Measurements from ENCODE around the gene FN3K. TPM values are rescaled to one million over a fixed set of nuclear protein-coding genes. Genes with fewer than 3 reads are reported as not detected.

The FN3K gene
- total and polyA plus RNA-seq, 2 of the 13 experiments (the other 11 are each of a cell fraction or from before 2014, with no cell fraction given) = 3.5 to 12.2 TPM

- TF ChIP-seq ZNF800 (CRISPR knock-in tag; IDR thresholded peaks at IDR 0.05) (no peak), ZNF414 (CRISPR knock-in tag; IDR thresholded peaks at IDR 0.05) (no peak)
Observed at GRCh38 chr17:82789806-82790205, 54.4 kb downstream of the FN3K start (continued).

GRCh38 chr17:82790391-82790790 lies 55.0 kb downstream of the FN3K start:
- H3K27ac ChIP-seq (ENCODE audit: extremely low read length, insufficient read depth, low read length) = no peak overlapping the region
- in situ Hi-C loops (cut with HindIII; ENCODE audit: extremely low pct_ligation_motif_present, low pct_unique_long_range_greater_than_20kb) = no loop called here
- CTCF ChIA-PET (ENCODE audit: low intra/inter-chr PET ratio, low total read pairs) = no interaction called here

More at GRCh38 chr17:82790391-82790790, 55.0 kb downstream of the FN3K start:
- intact Hi-C loops (cut with micrococcal nuclease; ENCODE audit: unreplicated experiment) = no loop called here
- Histone ChIP-seq H3K4me3 (replicated peaks in 1 of 3; ENCODE audit: insufficient read depth in 1 of 3, low read depth in 2 of 3, low read length in 3 of 3) (no peak overlapping the region), H3K27me3 (ENCODE audit: control insufficient read depth in 1 of 2, insufficient read depth in 2 of 2, low read length in 2 of 2) (no peaks in the 10 kb centered on the region), H3K4me1 (ENCODE audit: insufficient read depth, low read length) (no peaks in the 10 kb centered on the region), H2AFZ (ENCODE audit: low read length) (no peak overlapping the region), H3K9me3 (ENCODE audit: low read length) (no peaks in the 10 kb centered on the region), H3K79me2 (ENCODE audit: insufficient read depth, low read length) (peaks cover 2% of the 10 kb centered on the region), H3K4me2 (ENCODE audit: low read depth, low read length) (no peak overlapping the region), H3K36me3 (replicated peaks in 1 of 2; ENCODE audit: control insufficient read depth in 1 of 2, insufficient read depth in 2 of 2, low read length in 2 of 2) (peaks cover 7 to 15% of the 10 kb centered on the region in 2 experiments; a peak in 2 of 5 replicates), H3K9ac (ENCODE audit: insufficient read depth, low read depth, low read length) (no peak overlapping the region), H4K20me1 (ENCODE audit: insufficient read depth, low read length) (no peaks in the 10 kb centered on the region)
- TF ChIP-seq SAP130 (CRISPR knock-in tag; IDR thresholded peaks at IDR 0.05; ENCODE audit: low read depth) = no peak
- TF ChIP-seq PTBP1 (IDR thresholded peaks at IDR 0.05; ENCODE audit: low read depth, low read length, poor library complexity, severe bottlenecking) = no peak
- TF ChIP-seq ZNF878 (CRISPR knock-in tag; IDR thresholded peaks at IDR 0.05) = no peak
- TF ChIP-seq ZMYM4 (CRISPR knock-in tag; IDR thresholded peaks at IDR 0.05) = no peak
- TF ChIP-seq ZNF570 (CRISPR knock-in tag; IDR thresholded peaks at IDR 0.05; ENCODE audit: borderline replicate concordance) = no peak
- no peak for TF ChIP-seq TCF12 (IDR thresholded peaks at IDR 0.05)
- TF ChIP-seq TCF12 (CRISPR knock-in tag; IDR thresholded peaks at IDR 0.05) = no peak
- no peak for TF ChIP-seq ESRRA (CRISPR knock-in tag; IDR thresholded peaks at IDR 0.05; ENCODE audit: low read depth)
- TF ChIP-seq SP1 (IDR thresholded peaks at IDR 0.05) = no peak
- no peak for TF ChIP-seq SP1 (CRISPR knock-in tag; IDR thresholded peaks at IDR 0.05)
- no peak for TF ChIP-seq ZNF24 (IDR thresholded peaks at IDR 0.05)
- no peak for TF ChIP-seq FOXP1 (IDR thresholded peaks at IDR 0.05)
- no peak for TF ChIP-seq FOXP1 (CRISPR knock-in tag; IDR thresholded peaks at IDR 0.05)
- no TSS peak for BruUV-seq (replicated peaks)
- WGBS (ENCODE audit: low lambda C conversion rate) = 95% methylated on average over 13 of the region's 13 CpGs
- no peak for FAIRE-seq
- DNase-seq (ENCODE audit: low spot score) = no peak
- POLR2A ChIA-PET = no interaction called here
- no peak for ATAC-seq
